Peyer's patch (tissue), 4 donors: ENCODE results near the gene CCDC192.

Experiments
- POLR2A ChIP-seq, 2 donors: fragments of 450-650 bp; IDR thresholded peaks; one replicate each; pipeline ENCODE4 v1.5.1; 2017; ENCODE audit warnings: antibody characterized with exemption in 2 of 2, mild to moderate bottlenecking in 2 of 2, moderate library complexity in 2 of 2
- TF ChIP-seq, protein P1 (sequence below), 6 experiments: fragments of 450-650 bp in 4 of 6; fragments of 200-600 bp in 2 of 6; sonication (generic) in 1 of 6; IDR thresholded peaks; one replicate each; pipeline ENCODE4 v1.5.1; 2017 to 2019; ENCODE audit warnings: antibody characterized with exemption in 6 of 6, mild to moderate bottlenecking in 3 of 6, moderate library complexity in 1 of 6

DNA sequence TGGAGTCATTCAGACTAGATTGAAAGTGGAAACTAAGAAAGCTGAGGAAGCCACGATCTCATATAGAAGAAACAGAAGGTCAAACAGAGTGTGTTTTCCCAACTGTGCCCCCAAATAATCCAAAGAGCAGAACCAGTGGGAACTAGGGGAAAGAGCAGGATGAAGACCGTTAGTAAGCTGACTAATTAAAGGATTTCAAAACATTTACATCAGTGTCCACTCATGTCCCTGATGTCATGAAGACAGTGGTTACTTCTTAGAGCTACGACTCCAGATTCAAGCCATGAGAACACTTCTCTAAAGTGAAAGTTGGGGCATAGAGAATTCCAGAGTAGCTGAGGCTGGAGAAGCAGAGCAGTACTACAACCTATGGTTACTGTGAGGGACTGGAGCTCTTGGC lies 260.7 kb downstream of the CCDC192 start:
- TF ChIP-seq, protein P1, sequence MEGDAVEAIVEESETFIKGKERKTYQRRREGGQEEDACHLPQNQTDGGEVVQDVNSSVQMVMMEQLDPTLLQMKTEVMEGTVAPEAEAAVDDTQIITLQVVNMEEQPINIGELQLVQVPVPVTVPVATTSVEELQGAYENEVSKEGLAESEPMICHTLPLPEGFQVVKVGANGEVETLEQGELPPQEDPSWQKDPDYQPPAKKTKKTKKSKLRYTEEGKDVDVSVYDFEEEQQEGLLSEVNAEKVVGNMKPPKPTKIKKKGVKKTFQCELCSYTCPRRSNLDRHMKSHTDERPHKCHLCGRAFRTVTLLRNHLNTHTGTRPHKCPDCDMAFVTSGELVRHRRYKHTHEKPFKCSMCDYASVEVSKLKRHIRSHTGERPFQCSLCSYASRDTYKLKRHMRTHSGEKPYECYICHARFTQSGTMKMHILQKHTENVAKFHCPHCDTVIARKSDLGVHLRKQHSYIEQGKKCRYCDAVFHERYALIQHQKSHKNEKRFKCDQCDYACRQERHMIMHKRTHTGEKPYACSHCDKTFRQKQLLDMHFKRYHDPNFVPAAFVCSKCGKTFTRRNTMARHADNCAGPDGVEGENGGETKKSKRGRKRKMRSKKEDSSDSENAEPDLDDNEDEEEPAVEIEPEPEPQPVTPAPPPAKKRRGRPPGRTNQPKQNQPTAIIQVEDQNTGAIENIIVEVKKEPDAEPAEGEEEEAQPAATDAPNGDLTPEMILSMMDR (IDR thresholded peaks at IDR 0.05), result no peak
- no peak for TF ChIP-seq POLR2A (IDR thresholded peaks at IDR 0.05)
